Fibroblast of skin of right biceps (primary cell): ENCODE results near the gene CRIP1.
A peak's percentile ranks its signal among the peaks of the same experiment; 100 is the strongest.

ENCODE experiments used
- DNase-seq: peaks from one replicate; pipeline ENCODE4 v3.0.0-alpha.2; 2013

CRIP1 gene

GRCh38 chr14:105471297-105471821 lies 15.3 kb upstream of the CRIP1 start:
- no peak for DNase-seq

GRCh38 chr14:105471823-105472485 lies 14.7 kb upstream of the CRIP1 start:
- DNase-seq, result no peak

- DNase-seq, result no peak
These were observed 14.1 kb upstream of the CRIP1 start for GRCh38 chr14:105472486-105472991.

GRCh38 chr14:105473033-105473676 lies 13.5 kb upstream of the CRIP1 start:
- no peak for DNase-seq

GRCh38 chr14:105473677-105474482 lies 12.8 kb upstream of the CRIP1 start:
- peak; percentile 86 for DNase-seq

- DNase-seq, result peak; percentile 39
These were observed 12.0 kb upstream of the CRIP1 start, which contains the start of gene CRIP2 for GRCh38 chr14:105474483-105475268. TSS of gene CRIP2 (plus strand) at chr14:105474821. CDS start at chr14:105474863, 42 bp downstream.

- DNase-seq, result peak; percentile 18
These were observed 11.2 kb upstream of the CRIP1 start for GRCh38 chr14:105475269-105476096.

- DNase-seq, result no peak
These were observed 10.4 kb upstream of the CRIP1 start for GRCh38 chr14:105476097-105476830.

- DNase-seq, result no peak
These were observed 9.6 kb upstream of the CRIP1 start for GRCh38 chr14:105476831-105477659.

GRCh38 chr14:105477660-105478397 lies 8.9 kb upstream of the CRIP1 start:
- no peak for DNase-seq

- DNase-seq, result no peak
These were observed 8.1 kb upstream of the CRIP1 start for GRCh38 chr14:105478398-105479251.

- no peak for DNase-seq
These were observed 7.1 kb upstream of the CRIP1 start for GRCh38 chr14:105479431-105480158.

- DNase-seq, result no peak
These were observed 6.4 kb upstream of the CRIP1 start for GRCh38 chr14:105480199-105480746.

- DNase-seq, result peak; percentile 86
These were observed 5.6 kb upstream of the CRIP1 start for GRCh38 chr14:105480807-105481801.

GRCh38 chr14:105481886-105482457 lies 4.7 kb upstream of the CRIP1 start:
- DNase-seq, result peak; percentile 98
